Measurements from ENCODE around the gene RPH3AL.
"Not testable (repeated sequence)": the region's sequence is repeated elsewhere in the genome, so short reads cannot be mapped to it uniquely, and the experiment has no call there.

RPH3AL gene

DNA sequence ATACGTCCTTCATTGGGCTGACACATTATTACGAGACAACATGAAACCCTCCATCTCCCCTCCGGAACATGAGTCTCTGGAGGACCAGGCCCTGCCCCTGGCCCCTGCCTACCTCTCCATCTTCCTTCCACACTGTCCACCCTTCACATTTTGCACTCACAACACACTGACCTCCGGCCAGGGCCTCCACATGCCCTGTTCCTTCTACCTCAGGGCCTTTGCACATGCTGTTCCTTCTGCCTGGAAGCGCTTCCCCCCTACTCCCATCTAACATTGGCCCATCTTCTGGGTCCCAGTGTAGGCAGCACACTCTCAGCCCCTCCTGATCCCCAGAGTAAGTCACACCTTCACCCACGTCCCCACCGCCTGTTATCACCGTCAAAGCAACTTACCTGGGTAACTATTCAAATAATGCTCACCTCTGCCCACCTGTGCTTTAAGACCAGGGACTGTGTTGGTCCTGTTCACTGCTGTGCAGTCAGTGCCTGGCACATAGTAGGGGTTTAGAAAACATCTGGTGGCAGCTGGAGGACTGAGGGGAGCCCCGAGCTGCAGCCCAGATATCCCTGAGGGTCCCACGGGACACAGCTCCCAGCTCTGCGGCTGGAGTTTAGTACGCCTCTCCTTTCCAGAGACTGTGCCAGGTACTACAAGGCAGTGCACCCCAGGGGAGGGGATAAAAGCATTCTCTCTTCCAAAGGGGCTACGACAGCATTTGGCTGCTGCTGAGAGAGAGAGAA, 27.2 kb downstream of the RPH3AL start:
- no peaks in the 10 kb centered on the region for H3K36me3 Mint-ChIP-seq (ENCODE audit: low read depth)
- H3K4me3 Mint-ChIP-seq, result no peak overlapping the region
- H3K27me3 Mint-ChIP-seq, result no peaks in the 10 kb centered on the region
- H3K9me3 Mint-ChIP-seq, result no peaks in the 10 kb centered on the region
- H3K4me1 Mint-ChIP-seq (ENCODE audit: low read depth), result peaks cover 9% of the 10 kb centered on the region
- H3K27ac Mint-ChIP-seq, result no peak overlapping the region

DNA sequence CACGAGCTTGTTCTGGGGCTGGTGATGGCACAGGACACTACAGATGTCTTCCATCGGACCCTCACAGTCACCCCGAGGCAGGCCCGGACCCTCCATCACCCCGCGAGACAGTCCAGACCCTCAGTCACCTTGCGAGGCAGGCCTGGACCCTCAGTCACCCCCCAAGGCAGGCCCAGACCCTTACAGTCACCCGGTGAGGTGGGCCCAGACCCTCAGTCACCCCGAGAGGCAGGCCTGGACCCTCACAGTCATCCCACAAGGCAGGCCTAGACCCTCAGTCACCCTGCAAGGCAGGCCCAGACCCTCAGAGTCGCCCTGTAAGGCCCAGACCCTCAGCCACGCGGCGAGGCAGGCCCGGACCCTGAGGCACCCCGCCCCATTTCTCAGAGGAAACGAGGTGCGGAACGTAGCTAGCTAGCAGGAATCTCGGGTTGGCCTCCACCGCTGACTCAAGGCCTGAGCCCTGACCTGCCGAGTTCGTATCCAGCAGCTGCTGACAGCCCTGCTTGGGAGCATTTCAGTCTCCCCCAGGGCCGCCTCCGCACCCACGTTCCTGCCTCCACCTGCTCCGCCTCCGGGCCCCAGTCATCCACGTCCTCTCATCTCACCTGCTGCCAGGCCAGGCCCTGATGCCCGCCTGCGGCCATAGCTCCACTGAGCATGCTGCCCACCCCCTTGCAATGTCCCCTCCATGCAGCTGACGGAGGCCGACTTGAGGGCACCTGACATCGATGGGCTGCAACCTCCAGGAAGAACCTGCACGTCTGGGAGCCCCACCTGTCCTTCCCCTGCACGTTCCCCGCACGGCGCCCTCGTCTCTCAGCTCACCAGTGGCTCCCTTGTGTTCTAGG, 28.7 kb downstream of the RPH3AL start:
- H3K27ac Mint-ChIP-seq, result no peak overlapping the region

GRCh38 chr17:323181-323580, 29.4 kb downstream of the RPH3AL start:
- Mint-ChIP-seq H3K27me3 (no peaks in the 10 kb centered on the region), H3K36me3 (ENCODE audit: low read depth) (no peaks in the 10 kb centered on the region), H3K4me1 (ENCODE audit: low read depth) (no peaks in the 10 kb centered on the region), H3K9me3 (no peaks in the 10 kb centered on the region), H3K4me3 (no peak overlapping the region), H3K27ac (no peak overlapping the region)

More for the DNA sequence above, 28.7 kb downstream of the RPH3AL start:
- H3K9me3 Mint-ChIP-seq, result no peaks in the 10 kb centered on the region
- H3K36me3 Mint-ChIP-seq (ENCODE audit: low read depth), result no peaks in the 10 kb centered on the region
- no peak overlapping the region for H3K4me3 Mint-ChIP-seq
- no peaks in the 10 kb centered on the region for H3K27me3 Mint-ChIP-seq
- no peaks in the 10 kb centered on the region for H3K4me1 Mint-ChIP-seq (ENCODE audit: low read depth)

DNA sequence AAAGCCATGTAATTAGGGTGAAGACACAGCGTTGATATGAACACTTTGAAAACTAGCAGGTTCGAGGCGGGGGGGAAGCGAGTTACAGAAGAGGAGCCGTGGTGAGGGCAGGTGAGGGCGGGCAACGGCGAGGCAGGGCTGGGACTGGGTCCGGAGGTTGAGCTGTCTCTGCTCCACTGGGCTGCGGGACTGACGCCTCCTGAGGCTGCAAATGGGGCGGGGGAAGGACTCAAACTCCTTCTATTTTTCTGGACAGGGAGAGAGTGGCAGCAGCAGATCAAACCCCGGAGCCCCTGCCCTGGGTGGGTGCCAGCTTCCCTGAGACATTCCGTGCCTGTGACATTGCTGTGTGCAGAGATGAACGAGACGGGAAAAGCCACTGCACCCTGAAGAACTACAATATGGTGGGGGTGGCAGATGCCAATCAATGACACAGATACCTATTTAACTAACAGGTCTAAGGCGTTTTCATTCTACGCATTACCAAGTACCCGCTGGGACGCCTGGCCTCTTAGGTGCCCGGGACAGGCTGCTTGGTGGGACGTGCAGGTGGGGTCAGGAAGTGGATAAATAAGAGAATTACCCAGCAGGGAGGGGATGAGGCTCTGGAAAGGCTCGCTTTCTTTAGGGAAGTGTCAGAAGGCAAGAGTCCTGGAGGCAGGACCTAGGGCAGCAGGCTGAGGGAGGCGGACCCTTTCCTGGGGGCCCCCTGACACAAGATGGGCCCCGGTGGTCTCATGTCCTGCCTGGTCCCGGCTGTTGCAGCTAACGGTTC, 30.4 kb downstream of the RPH3AL start:
- Mint-ChIP-seq H3K36me3 (ENCODE audit: low read depth) (no peaks in the 10 kb centered on the region), H3K9me3 (no peaks in the 10 kb centered on the region), H3K27ac (no peak overlapping the region), H3K4me3 (no peak overlapping the region), H3K27me3 (no peaks in the 10 kb centered on the region), H3K4me1 (ENCODE audit: low read depth) (no peaks in the 10 kb centered on the region)

DNA sequence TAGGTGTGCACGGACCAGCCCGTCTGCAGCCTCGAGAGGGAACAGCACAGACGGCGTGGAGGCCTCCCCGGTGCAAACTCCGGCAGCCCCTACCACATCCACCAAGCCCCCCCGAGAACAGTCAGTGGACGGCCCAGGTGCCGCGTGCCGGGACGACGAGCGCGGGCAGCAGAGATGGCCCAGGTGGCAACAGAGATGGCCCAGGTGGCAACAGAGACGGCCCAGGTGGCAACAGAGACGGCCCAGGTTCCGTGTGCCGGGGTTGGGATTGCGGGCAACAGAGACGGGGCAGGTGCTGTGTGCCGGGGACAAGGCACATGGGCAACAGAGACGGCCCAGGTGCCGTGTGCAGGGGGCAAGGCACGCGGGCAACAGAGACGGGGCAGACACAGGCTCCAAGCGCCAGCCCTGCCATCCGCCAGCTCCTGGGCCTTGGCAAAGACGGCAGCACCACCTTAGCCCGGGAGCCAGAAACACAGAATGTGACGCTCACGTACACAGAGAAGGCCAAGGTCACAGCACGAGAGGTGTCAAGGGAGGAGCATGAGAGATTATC, 31.1 kb downstream of the RPH3AL start:
- Mint-ChIP-seq H3K36me3 (ENCODE audit: low read depth) (no peaks in the 10 kb centered on the region), H3K27ac (no peak overlapping the region), H3K9me3 (no peaks in the 10 kb centered on the region), H3K4me3 (no peak overlapping the region), H3K4me1 (ENCODE audit: low read depth) (no peaks in the 10 kb centered on the region), H3K27me3 (no peaks in the 10 kb centered on the region)

GRCh38 chr17:320809-321385, 31.7 kb downstream of the RPH3AL start:
- H3K36me3 Mint-ChIP-seq (ENCODE audit: low read depth), result no peaks in the 10 kb centered on the region
- no peaks in the 10 kb centered on the region for H3K27me3 Mint-ChIP-seq
- no peak overlapping the region for H3K27ac Mint-ChIP-seq
- no peaks in the 10 kb centered on the region for H3K4me1 Mint-ChIP-seq (ENCODE audit: low read depth)
- H3K9me3 Mint-ChIP-seq, result no peaks in the 10 kb centered on the region
- H3K4me3 Mint-ChIP-seq, result no peak overlapping the region

GRCh38 chr17:320139-320538, 32.5 kb downstream of the RPH3AL start:
- Mint-ChIP-seq H3K9me3 (peaks cover 5% of the 10 kb centered on the region), H3K4me3 (no peak overlapping the region), H3K27me3 (no peaks in the 10 kb centered on the region), H3K4me1 (ENCODE audit: low read depth) (no peaks in the 10 kb centered on the region), H3K27ac (no peak overlapping the region), H3K36me3 (ENCODE audit: low read depth) (no peaks in the 10 kb centered on the region)

DNA sequence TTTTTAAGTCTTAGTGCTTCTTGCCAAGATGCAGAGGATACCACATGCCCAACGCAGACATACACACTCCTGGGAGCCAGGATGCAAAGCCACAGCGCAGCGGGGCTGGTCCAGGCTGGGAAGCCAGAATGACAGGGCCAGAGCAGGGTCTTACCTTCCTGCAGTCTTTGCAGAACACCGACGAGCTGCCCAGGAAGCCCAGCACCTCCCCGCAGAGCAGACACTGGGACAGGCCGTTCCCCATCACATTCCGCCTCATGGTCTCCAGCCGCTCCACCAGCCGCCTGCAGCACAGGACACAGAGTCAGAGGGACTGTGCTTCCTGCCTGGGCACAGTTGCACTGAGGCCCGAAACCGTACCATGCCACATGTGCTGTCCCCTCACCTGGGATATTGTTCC, 33.3 kb downstream of the RPH3AL start:
- no peaks in the 10 kb centered on the region for H3K27me3 Mint-ChIP-seq
- no peaks in the 10 kb centered on the region for H3K36me3 Mint-ChIP-seq (ENCODE audit: low read depth)
- no peak overlapping the region for H3K4me3 Mint-ChIP-seq
- no peak overlapping the region for H3K27ac Mint-ChIP-seq
- H3K9me3 Mint-ChIP-seq, result peaks cover 6% of the 10 kb centered on the region
- no peaks in the 10 kb centered on the region for H3K4me1 Mint-ChIP-seq (ENCODE audit: low read depth)

- not testable (repeated sequence) for H3K4me1 Mint-ChIP-seq (ENCODE audit: low read depth); H3K27me3 Mint-ChIP-seq; H3K9me3 Mint-ChIP-seq; H3K4me3 Mint-ChIP-seq; H3K27ac Mint-ChIP-seq; H3K36me3 Mint-ChIP-seq (ENCODE audit: low read depth)
These were observed 35.5 kb downstream of the RPH3AL start for GRCh38 chr17:317070-317469.

- not testable (repeated sequence) for H3K27me3 Mint-ChIP-seq; H3K36me3 Mint-ChIP-seq (ENCODE audit: low read depth); H3K4me3 Mint-ChIP-seq; H3K4me1 Mint-ChIP-seq (ENCODE audit: low read depth); H3K27ac Mint-ChIP-seq; H3K9me3 Mint-ChIP-seq
These were observed 37.2 kb downstream of the RPH3AL start for GRCh38 chr17:315399-315798.

- H3K4me3 Mint-ChIP-seq; H3K27ac Mint-ChIP-seq; H3K27me3 Mint-ChIP-seq; H3K9me3 Mint-ChIP-seq; H3K4me1 Mint-ChIP-seq (ENCODE audit: low read depth); H3K36me3 Mint-ChIP-seq (ENCODE audit: low read depth): not testable (repeated sequence)
These were observed 38.0 kb downstream of the RPH3AL start for GRCh38 chr17:314614-314944.

- Mint-ChIP-seq H3K9me3 (peaks cover 6% of the 10 kb centered on the region), H3K4me3 (no peak overlapping the region), H3K36me3 (ENCODE audit: low read depth) (no peaks in the 10 kb centered on the region), H3K4me1 (ENCODE audit: low read depth) (no peaks in the 10 kb centered on the region), H3K27me3 (no peaks in the 10 kb centered on the region), H3K27ac (no peak overlapping the region)
These were observed 38.5 kb downstream of the RPH3AL start for GRCh38 chr17:313911-314613.

DNA sequence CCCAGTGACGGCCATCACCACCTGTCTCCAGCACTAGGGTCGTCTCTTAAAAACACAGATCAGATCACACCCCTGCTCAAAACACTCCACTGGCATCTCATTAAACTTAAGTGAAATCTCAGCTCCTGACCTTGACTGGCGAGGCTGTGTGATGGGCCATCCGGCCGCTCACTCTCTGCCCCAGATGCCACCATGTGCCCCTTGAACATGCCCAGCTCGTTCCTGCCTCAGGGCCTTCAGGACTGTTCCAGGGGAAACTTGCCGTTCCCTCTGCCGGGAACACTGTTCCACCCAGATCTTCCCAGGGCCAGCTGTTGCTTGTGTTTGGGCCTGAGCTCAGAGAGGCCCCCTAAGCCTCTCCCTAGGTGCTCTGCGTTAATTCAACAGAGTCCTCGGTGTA, 39.4 kb downstream of the RPH3AL start:
- H3K9me3 Mint-ChIP-seq, result peaks cover 6% of the 10 kb centered on the region
- no peak overlapping the region for H3K27ac Mint-ChIP-seq
- no peaks in the 10 kb centered on the region for H3K4me1 Mint-ChIP-seq (ENCODE audit: low read depth)

DNA sequence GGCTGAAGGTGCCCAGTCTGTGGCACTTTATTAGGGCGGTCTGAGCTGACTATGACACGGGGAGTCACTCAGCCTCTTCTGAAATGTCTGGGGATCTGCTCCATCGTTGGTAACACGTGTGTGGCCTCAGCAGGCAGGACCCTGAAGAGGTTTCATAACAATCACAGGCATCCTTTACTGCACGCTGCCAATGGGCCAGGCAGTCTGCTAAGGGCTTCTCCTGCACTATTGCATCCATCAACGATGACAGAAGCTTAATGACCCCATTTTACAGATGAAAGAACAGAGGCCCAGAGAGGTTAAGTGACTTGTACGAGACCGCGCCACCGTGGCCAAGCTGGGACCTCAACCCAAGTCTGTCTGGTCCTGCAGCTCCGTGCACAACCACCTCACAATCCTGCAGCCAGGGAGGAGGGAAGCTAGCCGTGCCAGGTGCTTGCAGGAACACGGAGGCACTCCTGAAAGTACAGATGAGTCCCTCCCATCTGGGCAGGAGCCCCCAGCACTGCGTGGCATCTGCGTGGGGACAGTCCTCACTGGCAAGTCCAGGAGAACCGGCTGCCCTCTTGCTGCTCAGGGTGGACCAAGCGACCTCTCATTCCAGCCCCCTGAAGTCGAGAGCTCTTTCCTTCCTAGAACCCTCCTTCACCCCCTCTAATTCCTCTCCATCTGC, 40.0 kb downstream of the RPH3AL start:
- H3K36me3 Mint-ChIP-seq (ENCODE audit: low read depth), result no peaks in the 10 kb centered on the region
- H3K4me1 Mint-ChIP-seq (ENCODE audit: low read depth), result no peaks in the 10 kb centered on the region
- H3K27me3 Mint-ChIP-seq, result no peaks in the 10 kb centered on the region
- H3K27ac Mint-ChIP-seq, result no peak overlapping the region
- peaks cover 6% of the 10 kb centered on the region for H3K9me3 Mint-ChIP-seq
- no peak overlapping the region for H3K4me3 Mint-ChIP-seq

More for the DNA sequence above, 39.4 kb downstream of the RPH3AL start:
- no peaks in the 10 kb centered on the region for H3K36me3 Mint-ChIP-seq (ENCODE audit: low read depth)
- no peaks in the 10 kb centered on the region for H3K27me3 Mint-ChIP-seq
- no peak overlapping the region for H3K4me3 Mint-ChIP-seq
